GM23248 (cell line): ENCODE measurements around the gene UQCRHL.
"Not testable (repeated sequence)": the region's sequence is repeated elsewhere in the genome, so short reads cannot be mapped to it uniquely, and the experiment has no call there.

Experiments used
- EZH2 ChIP-seq: fragments of 200-600 bp; sonication (generic); IDR thresholded peaks from 2 replicates; pipeline ENCODE4 v1.6.1; 2018; ENCODE audit warnings: antibody characterized with exemption, mild to moderate bottlenecking; ENCODE audit not compliant: insufficient read depth, poor library complexity, severe bottlenecking
- EZH2phosphoT487 ChIP-seq: fragments of 200-600 bp; sonication (generic); IDR thresholded peaks from 2 replicates; pipeline ENCODE4 v1.6.1; 2018; ENCODE audit warnings: antibody characterized with exemption, moderate library complexity, mild to moderate bottlenecking, low read depth; ENCODE audit not compliant: insufficient read depth

DNA sequence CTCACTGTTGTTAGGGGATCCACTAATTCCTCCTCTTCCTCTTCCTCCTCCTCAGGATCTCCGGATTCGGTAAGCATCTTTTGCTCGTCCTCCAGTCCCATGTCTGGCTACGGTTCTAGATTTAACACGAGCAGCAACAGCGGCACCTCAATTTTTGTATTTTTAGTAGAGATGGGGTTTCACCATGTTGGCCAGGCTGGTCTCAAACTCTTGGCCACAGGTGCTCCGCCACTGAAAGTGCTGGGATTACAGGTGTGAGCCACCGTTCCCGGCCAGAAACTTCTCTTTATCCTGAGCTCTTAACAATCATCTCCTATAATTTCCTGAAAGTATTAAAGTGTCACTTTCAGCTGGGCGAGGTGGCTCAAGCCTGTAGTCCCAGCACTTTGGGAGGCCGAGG lies at the start of gene UQCRHL:
- TF ChIP-seq EZH2phosphoT487, EZH2: not testable (repeated sequence)
